NT2/D1 (cell line): ENCODE data around the gene RTN4RL1.

ENCODE experiments used
- SUZ12 ChIP-seq: IDR thresholded peaks from 2 replicates; pipeline ENCODE4 v1.6.1; 2011; ENCODE audit not compliant: insufficient read length, insufficient read depth; ENCODE audit errors: extremely low read depth
- YY1 ChIP-seq: IDR thresholded peaks from 2 replicates; pipeline ENCODE4 v1.6.1; 2011; ENCODE audit not compliant: insufficient read length, insufficient read depth
- ZNF274 ChIP-seq: IDR thresholded peaks from 2 replicates; pipeline ENCODE4 v1.6.1; 2011; ENCODE audit warnings: mild to moderate bottlenecking, low read depth, low read length

- no peak for TF ChIP-seq YY1
- TF ChIP-seq ZNF274: no peak
- TF ChIP-seq SUZ12: no peak
These were observed 77.2 kb downstream of the RTN4RL1 start for GRCh38 chr17:1947743-1948516.
